ENCODE results near the gene FAM50B.

Gene FAM50B

DNA sequence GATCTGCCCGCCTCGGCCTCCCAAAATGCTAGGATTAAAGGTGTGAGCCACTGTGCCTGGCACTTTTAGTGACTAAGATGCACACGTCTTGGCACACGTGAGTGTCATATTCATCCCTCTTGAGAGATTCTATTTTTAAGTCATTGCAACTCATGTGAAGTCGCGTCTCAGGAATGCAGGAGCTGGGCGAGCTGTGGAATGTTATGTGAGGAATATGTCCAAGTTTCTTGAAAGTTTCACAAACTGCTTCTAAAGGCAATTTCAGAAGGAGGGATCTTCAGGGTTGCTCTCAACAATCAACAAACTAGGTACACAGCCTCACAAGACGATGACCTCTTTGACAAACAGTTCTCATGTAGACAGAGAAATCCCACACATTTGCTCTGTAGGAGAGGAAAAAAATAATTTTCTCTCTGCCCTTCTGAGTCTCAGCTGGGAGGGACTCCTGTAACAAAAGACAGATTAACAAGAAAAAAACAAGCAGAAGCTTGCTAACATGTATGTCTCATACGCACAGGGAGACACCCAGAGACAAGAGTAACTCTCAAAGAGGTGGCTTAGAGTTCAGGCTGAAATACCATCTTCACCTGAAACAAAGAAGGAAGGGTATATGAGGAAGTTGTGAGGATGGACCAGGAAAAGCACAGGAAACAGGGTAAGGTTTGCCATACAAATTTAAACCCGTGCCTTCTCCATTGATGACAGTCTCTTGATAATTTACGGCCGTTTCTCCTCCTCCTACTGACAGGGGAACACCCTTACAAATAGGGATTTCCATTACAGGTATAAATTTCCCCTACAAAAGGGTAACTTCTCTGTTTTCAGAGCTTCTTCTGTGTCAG lies 45.3 kb upstream of the FAM50B start:
- H3K36me3 ChIP-seq (ENCODE audit: insufficient read depth): no peaks in the 10 kb centered on the region
- no peak overlapping the region for H3K4me3 ChIP-seq (IDR thresholded peaks at IDR 0.05; ENCODE audit: insufficient read depth, low read depth, low read length)
- no peak overlapping the region for H3K4me2 ChIP-seq
- H3K79me2 ChIP-seq (ENCODE audit: insufficient read depth, low read depth): no peaks in the 10 kb centered on the region
- TF ChIP-seq, protein P1, sequence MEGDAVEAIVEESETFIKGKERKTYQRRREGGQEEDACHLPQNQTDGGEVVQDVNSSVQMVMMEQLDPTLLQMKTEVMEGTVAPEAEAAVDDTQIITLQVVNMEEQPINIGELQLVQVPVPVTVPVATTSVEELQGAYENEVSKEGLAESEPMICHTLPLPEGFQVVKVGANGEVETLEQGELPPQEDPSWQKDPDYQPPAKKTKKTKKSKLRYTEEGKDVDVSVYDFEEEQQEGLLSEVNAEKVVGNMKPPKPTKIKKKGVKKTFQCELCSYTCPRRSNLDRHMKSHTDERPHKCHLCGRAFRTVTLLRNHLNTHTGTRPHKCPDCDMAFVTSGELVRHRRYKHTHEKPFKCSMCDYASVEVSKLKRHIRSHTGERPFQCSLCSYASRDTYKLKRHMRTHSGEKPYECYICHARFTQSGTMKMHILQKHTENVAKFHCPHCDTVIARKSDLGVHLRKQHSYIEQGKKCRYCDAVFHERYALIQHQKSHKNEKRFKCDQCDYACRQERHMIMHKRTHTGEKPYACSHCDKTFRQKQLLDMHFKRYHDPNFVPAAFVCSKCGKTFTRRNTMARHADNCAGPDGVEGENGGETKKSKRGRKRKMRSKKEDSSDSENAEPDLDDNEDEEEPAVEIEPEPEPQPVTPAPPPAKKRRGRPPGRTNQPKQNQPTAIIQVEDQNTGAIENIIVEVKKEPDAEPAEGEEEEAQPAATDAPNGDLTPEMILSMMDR (conservative IDR thresholded peaks at IDR 0.05; ENCODE audit: low read depth, low read length): no peak
- H3K27me3 ChIP-seq (ENCODE audit: insufficient read depth, low read depth): no peaks in the 10 kb centered on the region
- H3K27ac ChIP-seq: no peak overlapping the region
- H3K4me1 ChIP-seq (ENCODE audit: low read depth, poor library complexity, severe bottlenecking): no peaks in the 10 kb centered on the region
- H4K20me1 ChIP-seq (ENCODE audit: insufficient read depth): no peaks in the 10 kb centered on the region
- no peak overlapping the region for H3K9ac ChIP-seq
- H2AFZ ChIP-seq (ENCODE audit: low read depth): no peak overlapping the region

DNA sequence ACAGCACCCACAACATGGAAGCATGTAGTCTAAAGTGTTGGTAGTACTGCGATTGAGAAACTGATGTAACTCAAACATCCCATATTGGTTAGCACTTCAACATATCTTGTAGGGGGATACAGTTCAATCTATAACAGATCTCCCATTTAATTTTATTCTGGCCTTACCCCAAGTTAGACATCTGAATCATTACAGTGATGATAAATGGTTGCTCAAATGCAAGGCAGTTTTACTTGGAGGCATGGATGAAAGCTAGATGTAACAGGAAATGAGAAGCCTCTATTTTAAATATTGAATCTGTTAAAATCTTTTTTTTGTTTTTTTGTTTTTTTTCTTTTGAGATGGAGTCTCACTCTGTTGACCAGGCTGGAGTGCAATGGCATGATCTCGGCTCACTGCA lies 44.2 kb upstream of the FAM50B start:
- Histone ChIP-seq H3K4me3 (IDR thresholded peaks at IDR 0.05; ENCODE audit: insufficient read depth, low read depth, low read length) (no peak overlapping the region), H2AFZ (ENCODE audit: low read depth) (no peak overlapping the region), H3K9ac (no peak overlapping the region), H3K4me1 (ENCODE audit: low read depth, poor library complexity, severe bottlenecking) (no peaks in the 10 kb centered on the region), H3K27me3 (ENCODE audit: insufficient read depth, low read depth) (no peaks in the 10 kb centered on the region), H4K20me1 (ENCODE audit: insufficient read depth) (no peaks in the 10 kb centered on the region), H3K36me3 (ENCODE audit: insufficient read depth) (no peaks in the 10 kb centered on the region), H3K4me2 (no peak overlapping the region), H3K27ac (no peak overlapping the region), H3K79me2 (ENCODE audit: insufficient read depth, low read depth) (no peaks in the 10 kb centered on the region)
- TF ChIP-seq, protein P1 (conservative IDR thresholded peaks at IDR 0.05; ENCODE audit: low read depth, low read length): no peak

DNA sequence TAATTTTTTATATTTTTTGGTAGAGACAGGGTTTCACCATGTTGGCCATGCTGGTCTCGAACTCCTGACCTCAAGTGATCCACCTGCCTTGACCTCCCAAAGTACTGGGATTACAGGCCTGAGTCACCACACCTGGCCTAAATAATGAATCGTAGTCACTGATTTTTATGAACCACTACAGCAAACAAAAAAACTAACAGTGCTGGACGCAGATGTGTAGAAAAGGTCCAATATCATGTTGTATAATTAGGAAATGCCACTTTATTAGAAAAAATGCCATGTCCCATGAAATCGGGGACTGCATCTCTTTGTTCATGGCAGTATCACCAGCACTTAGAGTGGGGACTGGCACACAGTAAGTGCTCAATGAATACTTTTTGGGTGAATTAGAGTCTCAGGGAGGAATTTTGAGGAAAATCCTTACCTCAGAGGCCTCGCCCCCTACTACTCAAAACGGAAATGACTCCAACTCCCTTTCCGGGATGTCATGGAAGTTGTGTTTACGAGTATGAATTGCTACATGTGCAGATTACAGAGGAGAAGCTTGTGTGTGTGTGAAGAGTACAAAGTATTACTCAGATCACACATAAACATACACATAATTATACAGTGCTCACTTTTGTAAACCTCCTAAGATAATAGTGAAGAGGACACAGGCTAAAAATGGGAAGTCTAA lies 43.6 kb upstream of the FAM50B start:
- Histone ChIP-seq H3K9ac (no peak overlapping the region), H3K27ac (no peak overlapping the region), H4K20me1 (ENCODE audit: insufficient read depth) (no peaks in the 10 kb centered on the region), H3K4me2 (no peak overlapping the region), H2AFZ (ENCODE audit: low read depth) (no peak overlapping the region), H3K4me3 (IDR thresholded peaks at IDR 0.05; ENCODE audit: insufficient read depth, low read depth, low read length) (no peak overlapping the region), H3K36me3 (ENCODE audit: insufficient read depth) (no peaks in the 10 kb centered on the region), H3K27me3 (ENCODE audit: insufficient read depth, low read depth) (no peaks in the 10 kb centered on the region), H3K4me1 (ENCODE audit: low read depth, poor library complexity, severe bottlenecking) (no peaks in the 10 kb centered on the region), H3K79me2 (ENCODE audit: insufficient read depth, low read depth) (no peaks in the 10 kb centered on the region)
- TF ChIP-seq, protein P1 (conservative IDR thresholded peaks at IDR 0.05; ENCODE audit: low read depth, low read length): no peak

DNA sequence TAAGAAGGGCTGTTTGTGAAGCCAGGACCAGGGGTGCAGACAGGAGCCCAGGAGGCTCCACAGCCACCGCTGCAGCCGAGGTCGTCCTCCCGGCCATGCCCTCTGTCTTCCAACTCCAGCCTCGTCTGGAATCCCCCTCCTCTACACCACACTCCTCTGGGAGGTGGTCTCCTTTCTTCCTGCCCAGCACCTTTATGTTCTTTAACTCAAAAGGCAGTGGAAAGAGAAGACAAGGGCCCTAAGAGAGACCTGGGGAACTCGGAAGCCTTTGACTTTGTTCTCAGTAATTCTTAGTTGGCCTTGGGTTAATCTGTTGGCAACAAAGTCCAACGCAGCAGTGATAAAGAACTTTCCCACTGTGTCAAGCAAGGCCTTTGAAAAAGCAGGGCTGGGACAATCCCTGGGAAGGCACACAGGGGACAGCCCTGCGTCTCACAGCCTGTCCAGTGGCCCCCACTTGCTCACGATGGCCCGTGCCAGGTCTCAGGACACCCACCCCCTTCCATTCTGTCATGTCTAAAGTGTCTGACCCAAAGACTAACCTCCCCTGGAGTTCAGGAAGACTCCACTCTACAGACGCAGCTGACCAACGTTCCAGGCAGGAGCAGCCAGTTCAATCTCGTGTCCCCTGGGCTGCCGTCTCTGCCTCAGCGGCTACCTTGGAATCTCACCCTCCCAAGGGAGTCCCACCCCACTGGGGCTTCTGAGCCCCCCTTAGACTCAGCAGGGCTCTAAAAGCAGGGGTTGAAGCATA lies 42.8 kb upstream of the FAM50B start:
- TF ChIP-seq, protein P1 (conservative IDR thresholded peaks at IDR 0.05; ENCODE audit: low read depth, low read length): no peak
- H3K4me1 ChIP-seq (ENCODE audit: low read depth, poor library complexity, severe bottlenecking): no peaks in the 10 kb centered on the region
- H3K79me2 ChIP-seq (ENCODE audit: insufficient read depth, low read depth): no peaks in the 10 kb centered on the region
- H3K27me3 ChIP-seq (ENCODE audit: insufficient read depth, low read depth): no peaks in the 10 kb centered on the region
- no peaks in the 10 kb centered on the region for H3K36me3 ChIP-seq (ENCODE audit: insufficient read depth)
- H3K4me2 ChIP-seq: no peak overlapping the region
- no peaks in the 10 kb centered on the region for H4K20me1 ChIP-seq (ENCODE audit: insufficient read depth)
- no peak overlapping the region for H3K9ac ChIP-seq
- no peak overlapping the region for H3K4me3 ChIP-seq (IDR thresholded peaks at IDR 0.05; ENCODE audit: insufficient read depth, low read depth, low read length)
- no peak overlapping the region for H3K27ac ChIP-seq
- H2AFZ ChIP-seq (ENCODE audit: low read depth): no peak overlapping the region
